HepG2 (cell line): Measurements from ENCODE around the gene HYDIN. TPM values are rescaled to one million over a fixed set of nuclear protein-coding genes. Genes with fewer than 3 reads are reported as not detected.

ENCODE experiments used
- ATAC-seq: fragments of 200-7000 bp; cut with Tn5 transposase; 3 replicates; pipeline ENCODE4 v1.9.1; 2020; ENCODE audit warnings: mild to moderate bottlenecking, moderate library complexity
- BruUV-seq: library from RNA; stranded (reverse); fragments of 400-500 nt; replicated peaks from 2 replicates; lab custom pipeline; 2021; lab: Mats Ljungman, UMichigan
- CTCF ChIA-PET: fragments of 300-600 bp; formaldehyde crosslinking; extraction: SDS; loops from one replicate; lab custom pipeline; 2021; ENCODE audit warnings: low total read pairs, inconsistent platforms, low intra/inter-chr PET ratio; lab: Yijun Ruan, JAX
- POLR2A ChIA-PET: fragments of 350-600 bp; sonication (Branson Sonifier 250); formaldehyde crosslinking; loops from one replicate; lab custom pipeline; 2020; ENCODE audit warnings: antibody characterized with exemption, inconsistent platforms; lab: Yijun Ruan, JAX
- DNase-seq: peaks from one replicate; pipeline ENCODE4 v3.0.0-alpha.2; 2015; ENCODE audit warnings: low spot score
- FAIRE-seq: peaks from 3 replicates; lab custom pipeline; 2011; peaks lifted over from hg19 to GRCh38; lab: Jason Lieb, UNC
- H2AFZ ChIP-seq: one replicate; pipeline ENCODE4 v1.6.1; 2011; ENCODE audit warnings: low read length, inconsistent platforms
- H3K27ac ChIP-seq: fragments of 300-600 bp; 3 replicates; pipeline ENCODE4 v1.8.0; 2011; ENCODE audit warnings: mixed run types, mild to moderate bottlenecking, mixed read lengths, low read length, inconsistent platforms; ENCODE audit not compliant: insufficient read depth; ENCODE audit errors: extremely low read length
- H3K27me3 ChIP-seq, 2 experiments: fragments of 200-600 bp in 1 of 2; 2 replicates in 1 of 2; 3 replicates in 1 of 2; pipeline versions ENCODE4 v1.6.0 to v1.8.0; 2011; ENCODE audit warnings: low read length in 2 of 2, mild to moderate bottlenecking in 2 of 2, moderate library complexity in 2 of 2, inconsistent platforms in 1 of 2; ENCODE audit not compliant: insufficient read depth in 2 of 2, control insufficient read depth in 1 of 2
- H3K36me3 ChIP-seq, 2 experiments: fragments of 200-600 bp in 1 of 2; replicated peaks in 1 of 2; 2 replicates in 1 of 2; 3 replicates in 1 of 2; pipeline versions ENCODE4 v1.5.1 to v1.8.0; 2011; ENCODE audit warnings: low read length in 2 of 2, inconsistent platforms in 1 of 2; ENCODE audit not compliant: insufficient read depth in 2 of 2, control insufficient read depth in 1 of 2
- H3K4me1 ChIP-seq: 2 replicates; pipeline ENCODE4 v1.5.1; 2012; ENCODE audit warnings: low read length, inconsistent platforms; ENCODE audit not compliant: insufficient read depth
- H3K4me2 ChIP-seq: 2 replicates; pipeline ENCODE4 v1.6.0; 2011; ENCODE audit warnings: low read depth, low read length, inconsistent platforms
- H3K4me3 ChIP-seq, 3 experiments: fragments of 200-600 bp in 1 of 3; sonication (generic), shearing (Covaris generic) in 1 of 3; replicated peaks in 1 of 3; 2 replicates each; pipeline ENCODE4 v1.5.1; 2011 to 2016; ENCODE audit warnings: low read length in 3 of 3, inconsistent platforms in 2 of 3, low read depth in 2 of 3, mild to moderate bottlenecking in 2 of 3, control low read depth in 1 of 3, mixed read lengths in 1 of 3; ENCODE audit not compliant: insufficient read depth in 1 of 3
- H3K79me2 ChIP-seq: one replicate; pipeline ENCODE4 v1.6.1; 2011; ENCODE audit warnings: low read length, inconsistent platforms; ENCODE audit not compliant: insufficient read depth
- H3K9ac ChIP-seq: 2 replicates; pipeline ENCODE4 v1.6.0; 2011; ENCODE audit warnings: mild to moderate bottlenecking, low read depth, low read length, inconsistent platforms; ENCODE audit not compliant: insufficient read depth
- H3K9me3 ChIP-seq: 2 replicates; pipeline ENCODE4 v1.5.1; 2012; ENCODE audit warnings: mild to moderate bottlenecking, low read length
- H4K20me1 ChIP-seq: 2 replicates; pipeline ENCODE4 v1.6.0; 2011; ENCODE audit warnings: inconsistent platforms, mild to moderate bottlenecking, low read length, moderate library complexity; ENCODE audit not compliant: insufficient read depth
- FOXO4 ChIP-seq: sonication (generic); formaldehyde crosslinking; conservative IDR thresholded peaks from 2 replicates; pipeline ENCODE4 v1.8.1; 2023; ENCODE audit warnings: missing genetic modification reagents
- HMGXB3 ChIP-seq: sonication (generic); formaldehyde crosslinking; IDR thresholded peaks from 2 replicates; pipeline ENCODE4 v1.4.0; 2020; ENCODE audit warnings: missing genetic modification reagents, borderline replicate concordance
- JARID2 ChIP-seq: sonication (generic); formaldehyde crosslinking; IDR thresholded peaks from 2 replicates; pipeline ENCODE4 v1.8.1; 2023; ENCODE audit warnings: missing genetic modification reagents, inconsistent platforms; ENCODE audit not compliant: insufficient replicate concordance
- MED1 ChIP-seq: sonication (generic); formaldehyde crosslinking; IDR thresholded peaks from 2 replicates; pipeline ENCODE4 v1.4.0; 2020; ENCODE audit warnings: missing genetic modification reagents
- MIER2 ChIP-seq: IDR thresholded peaks from 2 replicates; pipeline ENCODE4 v1.6.1; 2016; ENCODE audit warnings: missing biosample characterization, missing genetic modification reagents
- SALL1 ChIP-seq: sonication (generic); formaldehyde crosslinking; IDR thresholded peaks from 2 replicates; pipeline ENCODE4 v1.8.0; 2022; ENCODE audit warnings: mild to moderate bottlenecking, missing genetic modification reagents
- SKIL ChIP-seq: sonication (generic); formaldehyde crosslinking; IDR thresholded peaks from 2 replicates; pipeline ENCODE4 v1.8.0; 2022; ENCODE audit warnings: missing genetic modification reagents, mild to moderate bottlenecking, moderate library complexity, borderline replicate concordance
- THAP7 ChIP-seq: sonication (generic); formaldehyde crosslinking; IDR thresholded peaks from 2 replicates; pipeline ENCODE4 v1.8.1; 2023; ENCODE audit warnings: mild to moderate bottlenecking, missing genetic modification reagents
- ZNF761 ChIP-seq: sonication (generic); formaldehyde crosslinking; conservative IDR thresholded peaks from 2 replicates; pipeline ENCODE4 v1.4.0; 2020; ENCODE audit warnings: mild to moderate bottlenecking, missing genetic modification reagents
- ZNF776 ChIP-seq: sonication (generic); formaldehyde crosslinking; IDR thresholded peaks from 2 replicates; pipeline ENCODE4 v1.4.0; 2020; ENCODE audit warnings: mild to moderate bottlenecking, missing genetic modification reagents
- WGBS: methylation state at CpG from one replicate; pipeline ENCODE4 v1.1.6; 2017; ENCODE audit warnings: low lambda C conversion rate; 5-methylcytosine and 5-hydroxymethylcytosine counted together
- in situ Hi-C: cut with HindIII; loops from 2 replicates; pipeline ENCODE4 v1.10.0; 2017; ENCODE audit warnings: low pct_unique_long_range_greater_than_20kb; ENCODE audit not compliant: extremely low pct_ligation_motif_present
- intact Hi-C: fragments of 100-400 bp; cut with micrococcal nuclease; formaldehyde crosslinking; loops from one replicate; pipeline ENCODE4 v1.10.0; 2022; ENCODE audit not compliant: unreplicated experiment
- polyA plus RNA-seq, 8 experiments: library from polyadenylated mRNA; depleted of rRNA in 3 of 8; stranded (reverse) in 7 of 8; unstranded in 1 of 8; fragments of >200 nt; fragmentation: Illumina TruSeq in 4 of 8; extraction: Trizol in 4 of 8; gene quantifications; 2 replicates each; pipeline versions ENCODE4 v1.2.1 to v1.2.3, GENCODE V29; 2011 to 2016; ENCODE audit warnings: low read depth in 4 of 8, missing spikeins in 1 of 8, mixed read lengths in 1 of 8; ENCODE audit not compliant: insufficient read depth in 1 of 8
- total RNA-seq, 5 experiments: library from RNA; depleted of rRNA; stranded (reverse); fragments of >200 nt; fragmentation: Illumina TruSeq; extraction: Trizol; gene quantifications; 2 replicates each; pipeline ENCODE4 v1.2.3, GENCODE V29; 2016; ENCODE audit warnings: low read depth in 1 of 5

Gene HYDIN
- total and polyA plus RNA-seq, 2 of the 13 experiments (the other 11 are each of a cell fraction or from before 2014, with no cell fraction given), result not detected

- ATAC-seq (no peak), DNase-seq (no peak), FAIRE-seq (no peak)
- BruUV-seq, result no TSS peak
- POLR2A ChIA-PET, result no interaction called here
- 0% methylated on average over 1 of the region's 1 CpG for WGBS
- Histone ChIP-seq H3K4me1 (no peaks in the 10 kb centered on the region), H3K79me2 (no peaks in the 10 kb centered on the region), H3K36me3 (no peaks in the 10 kb centered on the region), H3K27me3 (peaks cover 0 to 7% of the 10 kb centered on the region in 2 experiments; a peak in 2 of 5 replicates), H3K27ac (no peak overlapping the region), H2AFZ (no peak overlapping the region), H3K4me2 (no peak overlapping the region), H3K4me3 (no peak overlapping the region), H4K20me1 (no peaks in the 10 kb centered on the region), H3K9me3 (no peaks in the 10 kb centered on the region), H3K9ac (no peak overlapping the region)
- in situ Hi-C loops, result no loop called here
- TF ChIP-seq FOXO4 (CRISPR knock-in tag) (no peak), ZNF761 (CRISPR knock-in tag) (no peak), MIER2 (CRISPR knock-in tag) (no peak), THAP7 (CRISPR knock-in tag) (no peak)
- intact Hi-C loops, result no loop called here
- CTCF ChIA-PET, result no interaction called here
Observed at GRCh38 chr16:71244521-71244920, 14.0 kb upstream of the HYDIN start.

GRCh38 chr16:71242601-71243000 is 12.1 kb upstream of the HYDIN start:
- no TSS peak for BruUV-seq
- no peak overlapping the region for H3K9ac ChIP-seq
- H3K36me3 ChIP-seq, result no peaks in the 10 kb centered on the region
- FAIRE-seq (no peak), DNase-seq (no peak), ATAC-seq (no peak)
- no peak overlapping the region for H2AFZ ChIP-seq
- no peak overlapping the region for H3K4me3 ChIP-seq
- POLR2A ChIA-PET, result no interaction called here
- no peaks in the 10 kb centered on the region for H3K9me3 ChIP-seq
- in situ Hi-C loops (no loop called here), intact Hi-C loops (no loop called here)
- peaks cover 0 to 7% of the 10 kb centered on the region in 2 experiments; a peak in 1 of 5 replicates for H3K27me3 ChIP-seq
- H3K27ac ChIP-seq, result no peak overlapping the region
- no peak overlapping the region for H3K4me2 ChIP-seq
- 4% methylated on average over 3 of the region's 3 CpGs for WGBS
- no peaks in the 10 kb centered on the region for H3K79me2 ChIP-seq
- H4K20me1 ChIP-seq, result no peaks in the 10 kb centered on the region
- H3K4me1 ChIP-seq, result no peaks in the 10 kb centered on the region
- CTCF ChIA-PET, result no interaction called here
- TF ChIP-seq JARID2 (CRISPR knock-in tag), result no peak
- TF ChIP-seq SKIL (CRISPR knock-in tag), result no peak
- no peak for TF ChIP-seq SALL1 (CRISPR knock-in tag)
- no peak for TF ChIP-seq MED1 (CRISPR knock-in tag)
- no peak for TF ChIP-seq ZNF776 (CRISPR knock-in tag)
- TF ChIP-seq HMGXB3 (CRISPR knock-in tag), result no peak
